ENCODE results near the gene TLR1.
"Not testable (repeated sequence)": the region's sequence is repeated elsewhere in the genome, so short reads cannot be mapped to it uniquely, and the experiment has no call there.

Gene TLR1

DNA sequence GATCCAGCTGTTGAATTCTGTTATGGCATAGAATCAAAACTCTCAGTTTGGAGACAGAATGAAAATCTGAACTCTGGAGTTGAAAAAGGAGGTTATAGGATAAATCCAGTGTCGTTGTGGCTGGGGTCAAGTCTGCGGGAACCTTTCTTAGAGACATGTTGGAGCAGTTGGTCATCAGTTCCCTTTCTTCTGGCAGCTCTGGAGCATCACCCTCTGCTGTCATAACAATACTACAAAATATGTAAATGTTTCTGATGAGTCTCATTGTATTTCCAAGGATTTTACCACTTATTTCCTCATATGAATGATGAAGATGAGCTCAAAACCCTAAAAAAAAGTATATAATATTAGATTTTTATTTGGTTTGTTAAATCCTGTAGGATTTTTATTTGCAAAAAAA lies 29.3 kb downstream of the TLR1 start:
- DNase-seq (ENCODE audit: low read depth in 1 of 2, low spot score in 1 of 2) = no peak

DNA sequence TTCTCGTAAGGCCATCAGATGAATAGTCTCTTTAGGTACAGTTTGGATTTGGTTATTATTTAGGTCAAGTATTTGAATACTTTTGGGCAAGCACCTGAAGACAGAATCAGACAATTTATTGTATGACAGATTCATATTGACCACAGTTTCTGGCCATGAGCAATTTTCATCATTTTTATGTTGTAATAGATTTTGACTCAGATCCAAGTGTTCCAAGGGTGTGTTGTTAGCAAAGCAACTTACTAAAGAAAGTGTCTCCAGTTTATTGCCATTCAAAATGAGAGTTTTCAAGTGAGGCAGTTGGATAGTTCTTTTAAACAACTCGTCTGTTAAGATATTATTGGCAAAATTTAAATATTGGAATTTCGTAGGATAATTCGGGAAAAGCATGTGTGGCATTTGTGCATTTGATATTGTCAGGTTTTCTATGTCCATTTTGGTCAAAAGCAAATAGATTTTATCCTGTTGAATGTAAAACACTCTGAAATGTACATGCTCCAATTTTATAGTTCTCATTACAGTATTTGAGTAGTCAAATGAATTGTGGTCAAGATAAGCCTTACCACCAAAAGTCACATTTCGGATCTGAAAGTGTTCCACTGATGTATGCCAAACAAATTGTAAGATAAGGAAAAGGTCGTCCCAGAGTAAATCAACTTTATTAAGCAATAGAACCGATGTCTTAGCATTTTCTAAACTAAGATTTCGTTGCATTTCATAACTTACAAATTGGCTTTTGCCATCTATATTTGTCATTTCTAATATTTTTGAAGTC lies 30.2 kb downstream of the TLR1 start:
- no peak for DNase-seq (ENCODE audit: low read depth in 1 of 2, low spot score in 1 of 2)

DNA sequence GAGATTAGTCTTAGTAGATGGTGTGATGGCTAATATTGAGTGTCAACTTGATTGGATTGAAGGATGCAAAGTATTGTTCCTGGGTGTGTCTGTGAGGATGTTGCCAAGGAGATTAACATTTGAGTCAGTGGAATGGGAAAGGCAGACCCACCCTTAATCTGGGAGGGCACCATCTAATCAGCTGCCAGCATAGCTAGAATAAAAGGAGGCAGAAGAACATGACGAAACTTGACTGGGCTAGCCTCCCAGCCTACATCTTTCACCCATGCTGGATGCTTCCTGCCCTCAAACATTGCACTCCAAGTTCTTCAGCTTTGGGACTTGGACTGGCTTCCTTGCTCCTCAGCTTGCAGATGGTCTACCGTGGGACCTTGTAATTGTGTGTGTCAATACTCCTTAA lies 34.3 kb downstream of the TLR1 start:
- DNase-seq (ENCODE audit: low read depth in 1 of 2, low spot score in 1 of 2) = not testable (repeated sequence)

DNA sequence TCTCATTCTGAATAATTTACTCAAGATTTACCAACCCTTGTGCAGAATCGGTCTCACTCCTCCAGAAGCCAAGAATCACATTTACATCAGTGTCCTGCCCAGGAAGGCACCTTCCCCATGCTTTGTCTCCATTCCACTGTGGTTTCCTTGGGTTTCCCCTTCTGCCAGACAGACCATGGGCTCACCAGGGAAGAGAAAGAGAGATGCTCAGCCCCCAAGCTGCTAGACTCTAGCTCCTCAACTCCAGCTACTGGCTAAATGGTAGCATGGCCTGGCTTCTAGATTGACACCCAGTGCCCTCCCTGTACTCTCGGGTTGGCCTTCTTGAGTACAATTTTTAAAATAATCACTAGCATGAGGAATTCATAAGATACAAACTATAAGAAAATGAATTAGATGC lies 34.7 kb downstream of the TLR1 start:
- DNase-seq (ENCODE audit: low read depth in 1 of 2, low spot score in 1 of 2) = no peak

DNA sequence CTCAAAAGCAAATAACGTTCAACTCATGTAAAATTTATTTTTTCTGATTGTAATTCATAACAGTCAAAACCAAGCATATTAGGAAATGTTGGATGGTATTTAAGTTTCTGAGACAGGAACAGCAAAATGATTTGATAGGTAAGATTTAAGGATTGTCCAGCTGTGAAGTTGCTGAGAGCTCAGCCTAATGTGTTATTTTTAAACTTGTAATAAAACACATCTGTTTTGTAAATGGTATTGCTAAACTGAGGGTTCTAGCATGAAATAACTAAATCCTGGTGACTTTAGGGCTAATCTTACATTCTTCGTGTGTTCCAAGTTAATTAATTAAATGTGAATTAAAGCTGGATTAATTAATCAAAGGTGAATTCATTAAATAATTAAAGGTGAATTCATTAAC lies 35.1 kb downstream of the TLR1 start:
- no peak for DNase-seq (ENCODE audit: low read depth in 1 of 2, low spot score in 1 of 2)

DNA sequence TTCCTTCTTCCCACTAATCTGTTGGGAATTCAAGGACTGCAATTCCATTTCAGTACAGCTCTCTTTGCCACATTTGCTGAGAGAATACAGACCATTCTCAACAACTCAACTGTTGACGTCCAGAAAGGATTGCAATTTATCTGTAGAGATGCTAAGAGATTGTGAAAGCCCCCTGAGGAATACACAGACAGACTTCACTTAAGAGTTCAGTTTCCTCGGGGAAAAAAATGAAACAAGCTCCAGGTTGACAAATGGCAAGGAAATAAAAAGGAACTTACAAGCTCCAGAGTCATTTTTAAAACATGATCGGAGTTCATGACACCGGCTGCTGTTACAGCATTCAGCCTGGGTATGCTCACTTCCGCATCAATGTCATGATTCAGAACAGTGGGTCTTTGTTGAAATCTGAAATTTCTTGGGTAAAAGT lies 35.6 kb downstream of the TLR1 start:
- DNase-seq (ENCODE audit: low read depth in 1 of 2, low spot score in 1 of 2) = no peak

DNA sequence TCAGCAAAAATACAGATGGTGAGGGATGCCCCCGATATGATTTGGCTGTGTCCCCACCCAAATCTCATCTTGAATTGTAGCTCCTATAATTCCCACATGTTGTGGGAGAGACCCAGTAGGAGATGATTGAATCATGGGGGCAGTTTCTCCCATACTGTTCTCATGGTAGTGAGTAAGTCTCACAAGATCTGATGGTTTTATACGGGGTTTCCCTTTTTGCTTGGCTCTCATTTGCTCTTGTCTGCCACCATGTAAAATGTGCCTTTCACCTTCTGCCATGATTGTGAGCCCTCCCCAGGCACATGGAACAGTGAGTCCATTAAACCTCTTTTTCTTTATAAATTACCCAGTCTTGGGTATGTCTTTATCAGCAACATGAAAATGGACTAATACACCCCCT lies 37.7 kb downstream of the TLR1 start:
- not testable (repeated sequence) for DNase-seq (ENCODE audit: low read depth in 1 of 2, low spot score in 1 of 2)

DNA sequence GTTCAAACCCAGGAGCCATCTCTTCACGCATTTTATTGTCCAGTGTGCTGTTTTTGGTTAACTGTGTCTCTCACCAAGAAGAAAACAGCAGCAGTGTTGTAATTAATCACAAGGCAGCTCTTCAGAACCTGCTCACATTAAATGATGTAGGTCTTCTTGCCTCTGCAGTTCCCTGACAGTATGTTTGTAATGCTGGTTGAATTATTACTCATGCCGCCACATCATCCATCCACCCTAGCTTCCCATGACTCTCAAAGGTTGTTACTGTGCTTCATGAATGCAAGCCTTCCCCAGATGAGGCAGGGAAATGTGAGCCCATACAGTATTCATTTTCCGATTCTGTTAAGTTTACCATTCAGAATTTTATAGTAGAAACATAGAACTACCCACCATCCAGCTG lies 39.2 kb downstream of the TLR1 start:
- no peak for DNase-seq (ENCODE audit: low read depth in 1 of 2, low spot score in 1 of 2)

DNA sequence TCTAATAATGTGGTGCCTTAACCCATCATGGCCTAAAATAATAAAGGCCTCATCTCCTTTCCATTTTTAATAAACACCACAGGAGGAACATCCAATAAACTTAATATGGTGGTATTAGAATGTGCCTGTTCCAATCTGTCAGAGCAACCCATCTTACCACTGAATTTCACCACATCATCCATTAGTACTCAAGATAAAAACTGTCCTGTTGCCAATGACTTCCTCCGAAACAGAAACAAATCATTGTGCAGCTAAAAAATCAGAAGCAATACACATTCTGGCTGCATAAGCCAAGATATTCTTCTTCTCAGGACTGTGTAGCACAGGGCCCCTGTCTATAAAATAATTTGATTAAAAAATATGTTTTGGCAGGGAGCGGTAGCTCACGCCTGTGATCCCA lies 40.3 kb downstream of the TLR1 start:
- DNase-seq (ENCODE audit: low read depth in 1 of 2, low spot score in 1 of 2) = no peak

DNA sequence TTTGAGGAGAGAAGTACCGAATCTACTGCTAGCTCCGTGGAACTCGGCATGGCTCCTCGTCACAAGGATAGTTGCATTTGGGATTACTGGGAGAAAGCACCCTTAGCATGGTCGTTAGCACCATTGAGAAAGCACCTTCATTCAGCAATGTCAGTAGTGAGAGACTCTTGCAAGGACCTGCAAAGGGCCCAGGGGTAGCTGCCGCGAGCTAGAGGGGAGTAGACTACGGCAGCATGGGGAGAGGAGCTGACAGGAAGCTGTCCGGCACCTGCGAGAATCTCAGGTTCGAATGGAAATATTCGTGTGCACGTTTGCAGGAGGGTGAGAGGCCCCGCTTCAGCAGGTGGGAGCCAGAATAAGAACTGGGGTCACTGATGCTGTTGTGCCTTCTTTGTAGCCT lies 42.0 kb downstream of the TLR1 start:
- DNase-seq (ENCODE audit: low read depth in 1 of 2, low spot score in 1 of 2) = no peak

DNA sequence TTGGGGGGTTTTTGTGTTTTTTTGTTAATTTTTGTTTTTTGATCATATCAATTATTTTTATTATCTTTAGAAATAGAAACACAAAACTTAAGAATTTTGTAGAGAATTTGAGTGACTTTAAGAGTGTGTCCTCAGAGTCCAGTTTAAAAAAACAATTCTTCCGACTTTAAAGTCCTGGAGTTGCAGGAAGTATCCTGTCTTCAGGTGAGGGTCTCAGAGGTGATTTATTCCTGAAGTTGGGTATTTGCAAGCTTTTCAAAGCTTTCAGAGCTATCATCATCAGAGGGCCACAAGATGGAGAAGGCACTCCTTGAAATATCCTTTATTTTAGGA lies 44.8 kb downstream of the TLR1 start:
- no peak for DNase-seq (ENCODE audit: low read depth in 1 of 2, low spot score in 1 of 2)

DNA sequence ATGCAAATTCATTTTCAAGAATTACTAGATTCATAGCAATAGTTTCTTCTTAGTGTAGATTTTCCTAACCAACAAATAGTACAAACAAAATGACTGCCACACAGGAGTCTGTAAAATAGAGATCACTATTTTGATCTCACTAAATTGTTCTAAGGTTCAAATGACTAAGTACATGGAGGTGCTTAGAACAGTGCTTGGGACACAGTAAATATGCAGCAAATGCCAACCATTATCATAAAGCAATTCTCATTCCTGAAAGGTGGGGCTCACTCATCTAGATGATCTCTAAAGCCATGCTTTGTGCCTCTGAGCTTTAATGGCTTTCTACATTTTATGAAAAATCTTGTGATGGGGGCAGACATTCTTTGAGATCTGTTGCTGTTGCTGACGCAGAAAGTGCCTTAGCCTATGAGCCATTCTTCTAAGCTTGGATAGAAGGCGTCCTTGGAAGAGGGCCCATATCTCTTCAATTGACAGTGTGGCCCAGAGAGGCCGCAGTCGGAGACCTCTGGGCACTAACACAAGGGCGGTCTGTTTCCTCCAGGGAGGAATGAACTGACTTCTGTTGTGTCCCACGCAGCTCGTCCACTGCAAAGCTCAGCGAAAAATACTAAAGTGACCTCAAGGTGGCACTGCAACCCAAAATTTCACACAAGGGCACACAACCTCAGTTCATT lies 45.3 kb downstream of the TLR1 start:
- peak; percentile 33 to 50 for DNase-seq (ENCODE audit: low read depth in 1 of 2, low spot score in 1 of 2)

DNA sequence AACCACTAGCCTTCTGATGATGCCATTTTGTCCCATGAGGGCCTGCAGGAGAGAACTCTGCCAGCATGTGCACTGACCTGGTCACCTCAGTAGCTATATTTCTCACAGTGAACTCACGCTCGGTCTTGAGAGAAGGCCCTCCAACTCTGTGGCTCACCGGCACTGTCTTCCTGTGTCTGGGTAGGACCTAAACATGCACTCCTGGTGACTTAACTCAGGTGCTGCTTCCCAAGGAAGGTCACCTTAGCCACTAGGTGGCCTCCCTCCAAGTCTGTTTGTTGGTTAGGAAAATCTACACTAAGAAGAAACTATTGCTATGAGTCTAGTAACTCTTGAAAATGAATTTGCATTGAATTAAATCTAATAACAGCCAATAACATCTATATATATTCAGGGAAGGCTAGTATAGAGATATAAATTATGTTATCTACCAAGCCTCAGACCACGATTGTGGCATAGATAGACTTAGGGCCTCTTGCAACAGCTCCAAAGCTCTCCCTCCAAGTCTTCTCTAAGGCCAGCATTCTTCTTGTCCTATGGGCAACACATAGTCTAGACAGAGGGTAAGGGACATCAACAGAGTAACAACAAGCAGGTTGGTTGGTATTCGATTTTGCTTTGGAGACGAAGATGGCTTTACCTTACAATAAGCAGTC lies 46.5 kb downstream of the TLR1 start:
- no peak for DNase-seq (ENCODE audit: low read depth in 1 of 2, low spot score in 1 of 2)

DNA sequence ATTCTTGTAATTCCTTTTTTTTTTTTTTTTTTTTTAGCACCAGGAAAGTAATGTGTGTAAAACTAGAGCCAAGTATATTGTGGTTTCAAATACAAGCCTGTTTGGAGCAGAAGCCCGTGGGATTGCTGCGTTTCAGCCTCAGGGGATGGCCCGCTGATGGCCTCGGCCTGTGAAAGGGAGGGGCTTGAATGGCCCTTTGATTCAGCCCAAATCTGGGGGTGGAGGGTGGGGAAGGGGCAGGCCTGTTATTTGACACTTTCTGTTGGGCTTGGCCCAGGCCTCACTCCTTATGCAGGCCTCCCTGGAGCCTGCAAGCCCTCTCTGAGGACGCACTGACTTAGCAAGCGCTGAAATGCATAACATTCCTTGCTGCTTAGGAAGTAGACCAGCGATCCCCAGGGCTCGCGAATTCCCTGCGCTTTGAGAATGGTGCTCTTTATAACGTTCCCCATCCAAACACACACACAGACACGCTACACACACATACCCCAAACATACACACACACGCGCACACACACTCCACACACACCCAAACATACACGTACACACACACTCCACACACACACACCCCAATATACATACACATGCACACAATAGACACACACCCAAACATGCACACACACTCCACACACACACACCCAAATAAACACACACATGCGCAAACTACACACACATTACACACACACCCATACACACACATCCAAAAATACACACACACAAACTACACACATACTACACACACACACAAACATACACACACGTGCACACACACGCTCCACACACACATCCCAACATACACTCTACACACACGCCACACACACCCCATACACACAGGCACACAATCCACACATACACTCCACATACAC lies 51.4 kb downstream of the TLR1 start:
- DNase-seq (ENCODE audit: low read depth in 1 of 2, low spot score in 1 of 2) = no peak

DNA sequence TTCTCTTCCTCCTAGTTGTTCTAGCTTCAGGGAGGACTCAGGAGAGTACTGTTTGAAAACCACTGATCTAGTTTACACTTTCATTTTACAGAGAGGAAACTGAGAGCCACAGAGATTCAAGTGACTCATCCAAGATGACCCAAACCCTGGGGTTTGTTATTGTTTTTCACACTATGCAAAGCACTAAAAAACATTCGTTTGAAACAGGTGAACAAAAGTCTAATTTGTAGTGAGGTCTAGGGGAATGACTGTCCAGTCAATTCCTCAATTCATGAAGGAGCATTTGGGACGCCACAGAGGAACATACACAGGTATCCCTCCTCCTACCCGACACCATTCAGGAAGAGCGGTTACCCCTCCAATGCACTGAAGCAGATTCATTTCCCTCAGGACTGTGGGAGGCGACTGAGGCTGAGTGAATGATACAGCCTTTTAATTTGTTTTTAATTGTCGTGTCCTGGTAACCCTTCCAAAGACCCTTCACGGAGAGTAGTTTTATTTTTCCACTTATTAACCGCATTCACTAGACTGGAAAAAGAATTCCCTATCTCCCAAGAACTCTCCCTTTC lies 52.1 kb downstream of the TLR1 start:
- DNase-seq (ENCODE audit: low read depth in 1 of 2, low spot score in 1 of 2) = no peak

DNA sequence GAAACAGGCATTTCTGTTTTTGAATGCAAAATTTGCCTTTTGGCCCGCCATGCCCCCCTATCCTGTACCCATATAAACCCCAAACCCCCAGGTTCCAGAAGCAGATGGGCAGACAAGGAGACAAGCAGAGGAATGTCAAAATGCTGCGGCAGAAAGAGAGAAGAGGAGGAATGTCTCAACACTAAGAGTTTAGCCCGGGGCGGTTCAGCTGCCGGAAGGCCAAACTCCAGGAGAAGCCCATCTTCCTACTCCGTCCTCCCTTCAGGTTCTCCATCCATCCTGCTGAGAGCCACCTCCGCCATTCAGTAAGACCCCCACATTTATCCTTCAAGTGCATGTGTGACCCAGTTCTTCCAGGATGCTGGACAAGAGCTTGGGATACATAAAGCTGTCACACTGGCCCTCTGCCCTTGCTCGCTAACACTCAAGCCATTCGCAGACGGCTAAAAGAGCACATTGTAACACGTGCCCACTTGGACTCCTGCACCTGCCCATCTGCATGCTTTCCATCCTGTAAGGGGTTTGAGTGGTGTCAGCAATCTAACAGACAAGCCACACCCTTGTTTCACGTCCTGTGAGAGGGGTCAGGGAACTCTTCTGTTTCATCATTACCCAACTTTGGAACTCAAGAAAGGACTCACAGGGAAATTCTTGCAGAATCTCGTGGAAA lies 53.1 kb downstream of the TLR1 start:
- DNase-seq (ENCODE audit: low read depth in 1 of 2, low spot score in 1 of 2) = no peak

DNA sequence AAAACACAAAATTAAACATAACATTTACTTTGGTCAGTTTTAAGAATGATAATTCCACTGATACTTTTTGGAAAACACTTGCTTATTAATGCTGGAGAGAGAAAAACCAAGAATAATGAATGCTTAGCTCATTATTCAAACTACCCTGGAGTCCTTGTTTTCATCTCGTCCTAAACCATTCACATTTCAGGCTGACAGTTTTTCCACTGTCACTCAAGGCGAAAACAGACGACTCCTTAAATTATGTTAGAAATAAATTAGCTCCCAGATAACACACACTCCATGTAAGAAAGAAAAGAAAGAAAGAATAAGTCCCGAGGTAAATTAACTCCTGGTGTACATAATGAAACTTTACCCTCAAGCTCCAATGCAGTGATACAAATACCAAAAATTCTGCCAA lies 55.3 kb downstream of the TLR1 start:
- DNase-seq (ENCODE audit: low read depth in 1 of 2, low spot score in 1 of 2) = no peak

DNA sequence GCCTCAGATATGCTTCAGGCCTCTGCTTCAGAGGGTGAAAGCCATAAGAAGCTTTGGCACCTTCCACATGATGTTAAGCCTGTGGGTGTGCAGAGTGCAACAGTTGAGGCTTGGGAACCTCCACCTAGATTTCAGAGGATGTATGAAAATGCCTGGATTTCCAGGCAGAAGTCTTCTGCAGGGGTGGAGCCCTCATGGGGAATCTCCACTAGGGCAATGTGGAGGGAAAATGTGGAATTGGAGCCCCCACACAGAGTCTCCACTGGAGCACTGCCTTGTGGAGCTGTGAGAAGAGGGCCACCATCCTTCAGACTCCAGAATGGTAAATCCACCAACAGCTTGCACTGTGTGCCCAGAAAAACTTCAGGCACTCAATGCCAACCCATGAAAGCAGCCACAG lies 57.0 kb downstream of the TLR1 start:
- DNase-seq (ENCODE audit: low read depth in 1 of 2, low spot score in 1 of 2) = no peak

Measured in activated CD4-positive, alpha-beta T cell treated with anti-CD3 and anti-CD28 coated beads, Interleukin-2, amount 50 U/mL, for 24 hours (primary cell).